Caco-2 (cell line): ENCODE results near the gene MEMO1. TPM values are rescaled to one million over a fixed set of nuclear protein-coding genes. Genes with fewer than 3 reads are reported as not detected.
A peak's percentile ranks its signal among the peaks of the same experiment; 100 is the strongest.

Source experiments
- BruUV-seq: library from RNA; stranded (reverse); fragments of 400-500 nt; replicated peaks from 2 replicates; lab custom pipeline; 2021; lab: Mats Ljungman, UMichigan
- CTCF ChIA-PET: fragments of 300-600 bp; sonication (Branson Sonifier 250); formaldehyde crosslinking; loops from one replicate; lab custom pipeline; 2022; ENCODE audit warnings: antibody characterized with exemption; lab: Charles Lee
- POLR2A ChIA-PET: fragments of 300-600 bp; sonication (Branson Sonifier 250); formaldehyde crosslinking; loops from one replicate; lab custom pipeline; 2022; ENCODE audit warnings: antibody characterized with exemption; lab: Charles Lee
- DNase-seq, 2 experiments: peaks; one replicate each; pipeline versions ENCODE4 v3.0.0 to v3.0.0-alpha.2; 2020 to 2022
- H3K27me3 ChIP-seq: replicated peaks from 2 replicates; pipeline ENCODE4 v1.6.0; 2011; ENCODE audit warnings: low read length; ENCODE audit not compliant: control insufficient read depth, insufficient read depth
- H3K36me3 ChIP-seq: 2 replicates; pipeline ENCODE4 v1.5.1; 2011; ENCODE audit warnings: low read length; ENCODE audit not compliant: control insufficient read depth, insufficient read depth
- H3K4me1 ChIP-seq: fragments of 250-450 bp; sonication (Bioruptor Pico); 2 replicates; pipeline ENCODE4 v1.5.1; 2020; ENCODE audit warnings: mild to moderate bottlenecking
- H3K4me3 ChIP-seq: 2 replicates; pipeline ENCODE4 v1.5.1; 2011; ENCODE audit warnings: low read depth, mild to moderate bottlenecking, control low read depth, low read length
- H3K9me3 ChIP-seq: fragments of 250-450 bp; sonication (Bioruptor Pico); 2 replicates; pipeline ENCODE4 v1.5.1; 2020; ENCODE audit warnings: mild to moderate bottlenecking, moderate library complexity
- H3K27ac Mint-ChIP-seq: one replicate; pipeline ENCODE4 v1.8.0; 2022; ENCODE audit warnings: mixed read lengths; ENCODE audit not compliant: unreplicated experiment
- H3K27me3 Mint-ChIP-seq: one replicate; pipeline ENCODE4 v1.8.0; 2022; ENCODE audit warnings: mixed read lengths; ENCODE audit not compliant: insufficient read depth, unreplicated experiment
- H3K36me3 Mint-ChIP-seq: one replicate; pipeline ENCODE4 v1.8.0; 2022; ENCODE audit warnings: mild to moderate bottlenecking, mixed read lengths; ENCODE audit not compliant: insufficient read depth, unreplicated experiment
- H3K4me1 Mint-ChIP-seq: one replicate; pipeline ENCODE4 v1.8.0; 2022; ENCODE audit warnings: low read depth, mixed read lengths; ENCODE audit not compliant: unreplicated experiment
- H3K4me3 Mint-ChIP-seq: one replicate; pipeline ENCODE4 v1.8.0; 2022; ENCODE audit warnings: mild to moderate bottlenecking, moderate library complexity, mixed read lengths; ENCODE audit not compliant: unreplicated experiment
- H3K9me3 Mint-ChIP-seq: one replicate; pipeline ENCODE4 v1.8.0; 2022; ENCODE audit warnings: mixed read lengths; ENCODE audit not compliant: unreplicated experiment
- intact Hi-C: fragments of 100-400 bp; cut with micrococcal nuclease; formaldehyde crosslinking; loops from one replicate; pipeline ENCODE4 v1.10.0; 2022; ENCODE audit not compliant: unreplicated experiment
- total RNA-seq: library from RNA; stranded (reverse); gene quantifications from 2 replicates; pipeline ENCODE4 v1.2.3, GENCODE V29; 2022
- TF ChIP-seq, protein P1 (sequence below), 2 experiments: fragments of 200-600 bp in 1 of 2; IDR thresholded peaks; 1 replicate in 1 of 2; 2 replicates in 1 of 2; pipeline versions ENCODE4 v1.5.1 to v1.8.0; 2011 to 2022; ENCODE audit warnings: antibody characterized with exemption in 1 of 2, control low read depth in 1 of 2, inconsistent platforms in 1 of 2, low read depth in 1 of 2, low read length in 1 of 2, mild to moderate bottlenecking in 1 of 2, moderate library complexity in 1 of 2; ENCODE audit not compliant: insufficient read depth in 1 of 2, severe bottlenecking in 1 of 2, unreplicated experiment in 1 of 2

The MEMO1 gene
- total RNA-seq, 1 experiment from 2014 or later, result 79.0 TPM

- BruUV-seq, result no TSS peak
- peaks cover 14% of the 10 kb centered on the region for H3K4me1 ChIP-seq
- no peaks in the 10 kb centered on the region for H3K9me3 ChIP-seq
- TF ChIP-seq, protein P1, sequence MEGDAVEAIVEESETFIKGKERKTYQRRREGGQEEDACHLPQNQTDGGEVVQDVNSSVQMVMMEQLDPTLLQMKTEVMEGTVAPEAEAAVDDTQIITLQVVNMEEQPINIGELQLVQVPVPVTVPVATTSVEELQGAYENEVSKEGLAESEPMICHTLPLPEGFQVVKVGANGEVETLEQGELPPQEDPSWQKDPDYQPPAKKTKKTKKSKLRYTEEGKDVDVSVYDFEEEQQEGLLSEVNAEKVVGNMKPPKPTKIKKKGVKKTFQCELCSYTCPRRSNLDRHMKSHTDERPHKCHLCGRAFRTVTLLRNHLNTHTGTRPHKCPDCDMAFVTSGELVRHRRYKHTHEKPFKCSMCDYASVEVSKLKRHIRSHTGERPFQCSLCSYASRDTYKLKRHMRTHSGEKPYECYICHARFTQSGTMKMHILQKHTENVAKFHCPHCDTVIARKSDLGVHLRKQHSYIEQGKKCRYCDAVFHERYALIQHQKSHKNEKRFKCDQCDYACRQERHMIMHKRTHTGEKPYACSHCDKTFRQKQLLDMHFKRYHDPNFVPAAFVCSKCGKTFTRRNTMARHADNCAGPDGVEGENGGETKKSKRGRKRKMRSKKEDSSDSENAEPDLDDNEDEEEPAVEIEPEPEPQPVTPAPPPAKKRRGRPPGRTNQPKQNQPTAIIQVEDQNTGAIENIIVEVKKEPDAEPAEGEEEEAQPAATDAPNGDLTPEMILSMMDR (IDR thresholded peaks at IDR 0.05; ENCODE audit: insufficient read depth in 1 of 2, low read depth in 1 of 2, low read length in 1 of 2, severe bottlenecking in 1 of 2, unreplicated experiment in 1 of 2), result no peak
- intact Hi-C loops, result no loop called here
- H3K36me3 ChIP-seq, result no peaks in the 10 kb centered on the region
- H3K36me3 Mint-ChIP-seq, result peaks cover 5% of the 10 kb centered on the region
- peaks cover 7% of the 10 kb centered on the region for H3K4me1 Mint-ChIP-seq
- POLR2A ChIA-PET, result no interaction called here
- no peaks in the 10 kb centered on the region for H3K9me3 Mint-ChIP-seq
- H3K27me3 ChIP-seq, result no peaks in the 10 kb centered on the region
- no peaks in the 10 kb centered on the region for H3K27me3 Mint-ChIP-seq
- H3K4me3 Mint-ChIP-seq, result no peak overlapping the region
- no peak overlapping the region for H3K4me3 ChIP-seq
- peak; percentile 37 to 48 for DNase-seq
- CTCF ChIA-PET, result interaction anchor here (1.9 kb wide), 1 partner anchor 10 kb away, joined by 5 read pairs; no protein-coding TSS in a partner anchor
- no peak overlapping the region for H3K27ac Mint-ChIP-seq
These were observed 133.8 kb downstream of the MEMO1 start for GRCh38 chr2:31877008-31877407.

- Histone ChIP-seq H3K27me3 (no peaks in the 10 kb centered on the region), H3K4me3 (no peak overlapping the region), H3K4me1 (peaks cover 14% of the 10 kb centered on the region), H3K9me3 (no peaks in the 10 kb centered on the region), H3K36me3 (no peaks in the 10 kb centered on the region)
- no peak overlapping the region for H3K27ac Mint-ChIP-seq
- ChIA-PET CTCF (no interaction called here), POLR2A (no interaction called here)
- H3K27me3 Mint-ChIP-seq, result no peaks in the 10 kb centered on the region
- no peaks in the 10 kb centered on the region for H3K9me3 Mint-ChIP-seq
- no peak for DNase-seq
- no peak overlapping the region for H3K4me3 Mint-ChIP-seq
- intact Hi-C loops, result no loop called here
- peaks cover 7% of the 10 kb centered on the region for H3K4me1 Mint-ChIP-seq
- H3K36me3 Mint-ChIP-seq, result peaks cover 5% of the 10 kb centered on the region
- BruUV-seq, result no TSS peak
- TF ChIP-seq, protein P1 (IDR thresholded peaks at IDR 0.05; ENCODE audit: insufficient read depth in 1 of 2, low read depth in 1 of 2, low read length in 1 of 2, severe bottlenecking in 1 of 2, unreplicated experiment in 1 of 2), result no peak
These were observed 136.7 kb downstream of the MEMO1 start for GRCh38 chr2:31874071-31874470.

- DNase-seq, result no peak
- ChIA-PET CTCF (no interaction called here), POLR2A (no interaction called here)
- H3K27me3 ChIP-seq, result no peaks in the 10 kb centered on the region
- Mint-ChIP-seq H3K27ac (no peak overlapping the region), H3K4me1 (no peaks in the 10 kb centered on the region), H3K9me3 (no peaks in the 10 kb centered on the region), H3K4me3 (no peak overlapping the region), H3K27me3 (no peaks in the 10 kb centered on the region), H3K36me3 (peaks cover 6% of the 10 kb centered on the region)
- H3K4me1 ChIP-seq, result no peaks in the 10 kb centered on the region
- TF ChIP-seq, protein P1 (IDR thresholded peaks at IDR 0.05; ENCODE audit: insufficient read depth in 1 of 2, low read depth in 1 of 2, low read length in 1 of 2, severe bottlenecking in 1 of 2, unreplicated experiment in 1 of 2), result no peak
- no peaks in the 10 kb centered on the region for H3K36me3 ChIP-seq
- no peak overlapping the region for H3K4me3 ChIP-seq
- intact Hi-C loops, result no loop called here
- no TSS peak for BruUV-seq
- H3K9me3 ChIP-seq, result no peaks in the 10 kb centered on the region
These were observed 145.6 kb downstream of the MEMO1 start for GRCh38 chr2:31865215-31865614.
